ENCODE results near the gene PEX11A.

GRCh38 chr15:89685995-89686394, 4.6 kb downstream of the PEX11A start:
- TF ChIP-seq, protein P1, sequence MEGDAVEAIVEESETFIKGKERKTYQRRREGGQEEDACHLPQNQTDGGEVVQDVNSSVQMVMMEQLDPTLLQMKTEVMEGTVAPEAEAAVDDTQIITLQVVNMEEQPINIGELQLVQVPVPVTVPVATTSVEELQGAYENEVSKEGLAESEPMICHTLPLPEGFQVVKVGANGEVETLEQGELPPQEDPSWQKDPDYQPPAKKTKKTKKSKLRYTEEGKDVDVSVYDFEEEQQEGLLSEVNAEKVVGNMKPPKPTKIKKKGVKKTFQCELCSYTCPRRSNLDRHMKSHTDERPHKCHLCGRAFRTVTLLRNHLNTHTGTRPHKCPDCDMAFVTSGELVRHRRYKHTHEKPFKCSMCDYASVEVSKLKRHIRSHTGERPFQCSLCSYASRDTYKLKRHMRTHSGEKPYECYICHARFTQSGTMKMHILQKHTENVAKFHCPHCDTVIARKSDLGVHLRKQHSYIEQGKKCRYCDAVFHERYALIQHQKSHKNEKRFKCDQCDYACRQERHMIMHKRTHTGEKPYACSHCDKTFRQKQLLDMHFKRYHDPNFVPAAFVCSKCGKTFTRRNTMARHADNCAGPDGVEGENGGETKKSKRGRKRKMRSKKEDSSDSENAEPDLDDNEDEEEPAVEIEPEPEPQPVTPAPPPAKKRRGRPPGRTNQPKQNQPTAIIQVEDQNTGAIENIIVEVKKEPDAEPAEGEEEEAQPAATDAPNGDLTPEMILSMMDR (IDR thresholded peaks at IDR 0.05) = no peak
- TF ChIP-seq EZH2phosphoT487 (IDR thresholded peaks at IDR 0.05) = no peak
- TF ChIP-seq EZH2 (IDR thresholded peaks at IDR 0.05) = no peak
